HepG2 (cell line): Measurements from ENCODE around the gene HSD11B1L. TPM values are rescaled to one million over a fixed set of nuclear protein-coding genes. Genes with fewer than 3 reads are reported as not detected.

Experiments used
- ATAC-seq: fragments of 200-7000 bp; cut with Tn5 transposase; 3 replicates; pipeline ENCODE4 v1.9.1; 2020; ENCODE audit warnings: mild to moderate bottlenecking, moderate library complexity
- BruUV-seq: library from RNA; stranded (reverse); fragments of 400-500 nt; replicated peaks from 2 replicates; lab custom pipeline; 2021; lab: Mats Ljungman, UMichigan
- CTCF ChIA-PET: fragments of 300-600 bp; formaldehyde crosslinking; extraction: SDS; loops from one replicate; lab custom pipeline; 2021; ENCODE audit warnings: low total read pairs, inconsistent platforms, low intra/inter-chr PET ratio; lab: Yijun Ruan, JAX
- POLR2A ChIA-PET: fragments of 350-600 bp; sonication (Branson Sonifier 250); formaldehyde crosslinking; loops from one replicate; lab custom pipeline; 2020; ENCODE audit warnings: antibody characterized with exemption, inconsistent platforms; lab: Yijun Ruan, JAX
- DNase-seq: peaks from one replicate; pipeline ENCODE4 v3.0.0-alpha.2; 2015; ENCODE audit warnings: low spot score
- FAIRE-seq: peaks from 3 replicates; lab custom pipeline; 2011; peaks lifted over from hg19 to GRCh38; lab: Jason Lieb, UNC
- H2AFZ ChIP-seq: one replicate; pipeline ENCODE4 v1.6.1; 2011; ENCODE audit warnings: low read length, inconsistent platforms
- H3K27ac ChIP-seq: fragments of 300-600 bp; 3 replicates; pipeline ENCODE4 v1.8.0; 2011; ENCODE audit warnings: mixed run types, mild to moderate bottlenecking, mixed read lengths, low read length, inconsistent platforms; ENCODE audit not compliant: insufficient read depth; ENCODE audit errors: extremely low read length
- H3K27me3 ChIP-seq, 2 experiments: fragments of 200-600 bp in 1 of 2; 2 replicates in 1 of 2; 3 replicates in 1 of 2; pipeline versions ENCODE4 v1.6.0 to v1.8.0; 2011; ENCODE audit warnings: low read length in 2 of 2, mild to moderate bottlenecking in 2 of 2, moderate library complexity in 2 of 2, inconsistent platforms in 1 of 2; ENCODE audit not compliant: insufficient read depth in 2 of 2, control insufficient read depth in 1 of 2
- H3K36me3 ChIP-seq, 2 experiments: fragments of 200-600 bp in 1 of 2; replicated peaks in 1 of 2; 2 replicates in 1 of 2; 3 replicates in 1 of 2; pipeline versions ENCODE4 v1.5.1 to v1.8.0; 2011; ENCODE audit warnings: low read length in 2 of 2, inconsistent platforms in 1 of 2; ENCODE audit not compliant: insufficient read depth in 2 of 2, control insufficient read depth in 1 of 2
- H3K4me1 ChIP-seq: 2 replicates; pipeline ENCODE4 v1.5.1; 2012; ENCODE audit warnings: low read length, inconsistent platforms; ENCODE audit not compliant: insufficient read depth
- H3K4me2 ChIP-seq: 2 replicates; pipeline ENCODE4 v1.6.0; 2011; ENCODE audit warnings: low read depth, low read length, inconsistent platforms
- H3K4me3 ChIP-seq, 3 experiments: fragments of 200-600 bp in 1 of 3; sonication (generic), shearing (Covaris generic) in 1 of 3; replicated peaks in 1 of 3; 2 replicates each; pipeline ENCODE4 v1.5.1; 2011 to 2016; ENCODE audit warnings: low read length in 3 of 3, inconsistent platforms in 2 of 3, low read depth in 2 of 3, mild to moderate bottlenecking in 2 of 3, control low read depth in 1 of 3, mixed read lengths in 1 of 3; ENCODE audit not compliant: insufficient read depth in 1 of 3
- H3K79me2 ChIP-seq: one replicate; pipeline ENCODE4 v1.6.1; 2011; ENCODE audit warnings: low read length, inconsistent platforms; ENCODE audit not compliant: insufficient read depth
- H3K9ac ChIP-seq: 2 replicates; pipeline ENCODE4 v1.6.0; 2011; ENCODE audit warnings: mild to moderate bottlenecking, low read depth, low read length, inconsistent platforms; ENCODE audit not compliant: insufficient read depth
- H3K9me3 ChIP-seq: 2 replicates; pipeline ENCODE4 v1.5.1; 2012; ENCODE audit warnings: mild to moderate bottlenecking, low read length
- H4K20me1 ChIP-seq: 2 replicates; pipeline ENCODE4 v1.6.0; 2011; ENCODE audit warnings: inconsistent platforms, mild to moderate bottlenecking, low read length, moderate library complexity; ENCODE audit not compliant: insufficient read depth
- CEBPZ ChIP-seq: IDR thresholded peaks from 2 replicates; pipeline ENCODE4 v1.6.1; 2012; ENCODE audit warnings: low read length, improper control_type of control experiment
- EHMT2 ChIP-seq: fragments of 200-600 bp; sonication (generic); IDR thresholded peaks from 2 replicates; pipeline ENCODE4 v1.7.0; 2017; ENCODE audit warnings: antibody characterized with exemption, low read depth, low read length, borderline replicate concordance
- FOXM1 ChIP-seq: sonication (generic); formaldehyde crosslinking; IDR thresholded peaks from 2 replicates; pipeline ENCODE4 v1.5.0; 2020; ENCODE audit warnings: missing genetic modification reagents
- GFI1 ChIP-seq: sonication (generic); formaldehyde crosslinking; IDR thresholded peaks from 2 replicates; pipeline ENCODE4 v1.5.0; 2020; ENCODE audit warnings: missing genetic modification reagents, mild to moderate bottlenecking, borderline replicate concordance
- HBP1 ChIP-seq: IDR thresholded peaks from 2 replicates; pipeline ENCODE4 v1.6.1; 2016; ENCODE audit warnings: low read depth, control low read depth
- HNF4G ChIP-seq, 2 experiments: sonication (generic) in 1 of 2; formaldehyde crosslinking in 1 of 2; IDR thresholded peaks; 2 replicates each; pipeline versions ENCODE4 v1.4.0 to v1.6.1; 2011 to 2020; ENCODE audit warnings: borderline replicate concordance in 2 of 2, low read depth in 2 of 2, mild to moderate bottlenecking in 2 of 2, low read length in 1 of 2, missing genetic modification reagents in 1 of 2, moderate library complexity in 1 of 2
- KMT2A ChIP-seq: sonication (generic); formaldehyde crosslinking; IDR thresholded peaks from 2 replicates; pipeline ENCODE4 v1.4.0; 2020; ENCODE audit warnings: missing genetic modification reagents
- NFKBIZ ChIP-seq: IDR thresholded peaks from 2 replicates; pipeline ENCODE4 v1.6.1; 2018; ENCODE audit warnings: missing genetic modification reagents, missing compliant biosample characterization
- PPARG ChIP-seq: conservative IDR thresholded peaks from 2 replicates; pipeline ENCODE4 v1.6.1; 2016; ENCODE audit warnings: missing biosample characterization, missing genetic modification reagents
- RXRA ChIP-seq: sonication (generic); formaldehyde crosslinking; IDR thresholded peaks from 2 replicates; pipeline ENCODE4 v1.5.1; 2020; ENCODE audit warnings: missing genetic modification reagents
- SNAPC2 ChIP-seq: sonication (generic); formaldehyde crosslinking; IDR thresholded peaks from 2 replicates; pipeline ENCODE4 v1.8.1; 2022; ENCODE audit warnings: mild to moderate bottlenecking, missing genetic modification reagents
- USF2 ChIP-seq, 2 experiments: sonication (generic) in 1 of 2; formaldehyde crosslinking in 1 of 2; IDR thresholded peaks; 2 replicates each; pipeline versions ENCODE4 v1.5.1 to v1.6.1; 2011 to 2020; ENCODE audit warnings: borderline replicate concordance in 1 of 2, low read depth in 1 of 2, low read length in 1 of 2, mild to moderate bottlenecking in 1 of 2, missing genetic modification reagents in 1 of 2, moderate library complexity in 1 of 2
- YEATS2 ChIP-seq: sonication (generic); formaldehyde crosslinking; IDR thresholded peaks from 2 replicates; pipeline ENCODE4 v1.4.0; 2020; ENCODE audit warnings: missing genetic modification reagents, borderline replicate concordance
- ZBTB20 ChIP-seq: sonication (generic); formaldehyde crosslinking; IDR thresholded peaks from 2 replicates; pipeline ENCODE4 v1.8.1; 2023; ENCODE audit warnings: missing genetic modification reagents, low read depth, mild to moderate bottlenecking, borderline replicate concordance
- ZNF644 ChIP-seq: IDR thresholded peaks from 2 replicates; pipeline ENCODE4 v1.6.1; 2016; ENCODE audit warnings: low read depth
- ZNF737 ChIP-seq: sonication (generic); formaldehyde crosslinking; IDR thresholded peaks from 2 replicates; pipeline ENCODE4 v1.5.0; 2020; ENCODE audit warnings: missing genetic modification reagents, mild to moderate bottlenecking, borderline replicate concordance
- ZNF891 ChIP-seq: sonication (generic); formaldehyde crosslinking; IDR thresholded peaks from 2 replicates; pipeline ENCODE4 v1.5.0; 2020; ENCODE audit warnings: mild to moderate bottlenecking, missing genetic modification reagents
- WGBS: methylation state at CpG from one replicate; pipeline ENCODE4 v1.1.6; 2017; ENCODE audit warnings: low lambda C conversion rate; 5-methylcytosine and 5-hydroxymethylcytosine counted together
- in situ Hi-C: cut with HindIII; loops from 2 replicates; pipeline ENCODE4 v1.10.0; 2017; ENCODE audit warnings: low pct_unique_long_range_greater_than_20kb; ENCODE audit not compliant: extremely low pct_ligation_motif_present
- intact Hi-C: fragments of 100-400 bp; cut with micrococcal nuclease; formaldehyde crosslinking; loops from one replicate; pipeline ENCODE4 v1.10.0; 2022; ENCODE audit not compliant: unreplicated experiment
- polyA plus RNA-seq, 8 experiments: library from polyadenylated mRNA; depleted of rRNA in 3 of 8; stranded (reverse) in 7 of 8; unstranded in 1 of 8; fragments of >200 nt; fragmentation: Illumina TruSeq in 4 of 8; extraction: Trizol in 4 of 8; gene quantifications; 2 replicates each; pipeline versions ENCODE4 v1.2.1 to v1.2.3, GENCODE V29; 2011 to 2016; ENCODE audit warnings: low read depth in 4 of 8, missing spikeins in 1 of 8, mixed read lengths in 1 of 8; ENCODE audit not compliant: insufficient read depth in 1 of 8
- total RNA-seq, 5 experiments: library from RNA; depleted of rRNA; stranded (reverse); fragments of >200 nt; fragmentation: Illumina TruSeq; extraction: Trizol; gene quantifications; 2 replicates each; pipeline ENCODE4 v1.2.3, GENCODE V29; 2016; ENCODE audit warnings: low read depth in 1 of 5

The HSD11B1L gene
- total and polyA plus RNA-seq, 2 of the 13 experiments (the other 11 are each of a cell fraction or from before 2014, with no cell fraction given), result 2.8 to 3.9 TPM

GRCh38 chr19:5663904-5664303 lies 16.9 kb upstream of the HSD11B1L start:
- DNase-seq (no peak), FAIRE-seq (no peak), ATAC-seq (no peak)
- no peaks in the 10 kb centered on the region for H3K27me3 ChIP-seq
- POLR2A ChIA-PET, result no interaction called here
- H3K4me2 ChIP-seq, result no peak overlapping the region
- H3K4me1 ChIP-seq, result peaks cover 15% of the 10 kb centered on the region
- no peaks in the 10 kb centered on the region for H3K9me3 ChIP-seq
- intact Hi-C loops, result no loop called here
- BruUV-seq, result no TSS peak
- no peak overlapping the region for H3K9ac ChIP-seq
- H3K4me3 ChIP-seq, result no peak overlapping the region
- no peaks in the 10 kb centered on the region for H3K79me2 ChIP-seq
- peaks cover 54 to 83% of the 10 kb centered on the region in 2 experiments for H3K36me3 ChIP-seq
- no peak overlapping the region for H2AFZ ChIP-seq
- CTCF ChIA-PET, result no interaction called here
- WGBS, result 96% methylated on average over 16 of the region's 17 CpGs
- in situ Hi-C loops, result no loop called here
- H3K27ac ChIP-seq, result no peak overlapping the region
- 0 out of 2 replicates have a peak, but pooled peaks cover 9% of the 10 kb centered on the region for H4K20me1 ChIP-seq
- TF ChIP-seq FOXM1 (CRISPR knock-in tag) (no peak), PPARG (CRISPR knock-in tag) (no peak), HNF4G (IDR thresholded peaks at IDR 0.05; ENCODE audit: borderline replicate concordance, low read depth, low read length) (no peak), HNF4G (CRISPR knock-in tag; IDR thresholded peaks at IDR 0.05; ENCODE audit: borderline replicate concordance, low read depth) (no peak), HBP1 (no peak), ZNF644 (CRISPR knock-in tag) (no peak), ZNF891 (CRISPR knock-in tag) (no peak), ZBTB20 (CRISPR knock-in tag) (no peak), RXRA (no peak), YEATS2 (no peak), CEBPZ (no peak), KMT2A (CRISPR knock-in tag) (no peak), GFI1 (CRISPR knock-in tag) (no peak), EHMT2 (no peak), ZNF737 (CRISPR knock-in tag) (no peak), USF2 (IDR thresholded peaks at IDR 0.05; ENCODE audit: low read depth, low read length) (no peak), USF2 (CRISPR knock-in tag; IDR thresholded peaks at IDR 0.05; ENCODE audit: borderline replicate concordance) (no peak), NFKBIZ (no peak), SNAPC2 (CRISPR knock-in tag) (no peak)
